Measurements from ENCODE around the gene DGKH.

GRCh38 chr13:42048342-42048683 is at the start of gene DGKH:
- TF ChIP-seq CTCF (IDR thresholded peaks at IDR 0.05; ENCODE audit: poor library complexity) = no peak
- no peak for TF ChIP-seq EZH2 (IDR thresholded peaks at IDR 0.05; ENCODE audit: borderline replicate concordance)
